Spleen (tissue), 11 donors: ENCODE measurements around the gene INTS6L. TPM values are rescaled to one million over a fixed set of nuclear protein-coding genes. Genes with fewer than 3 reads are reported as not detected.
"Not testable (repeated sequence)": the region's sequence is repeated elsewhere in the genome, so short reads cannot be mapped to it uniquely, and the experiment has no call there.

Experiments
- DNase-seq: peaks from one replicate; pipeline ENCODE4 v3.0.0-alpha.2; 2020
- H3K27ac ChIP-seq, 8 donors: fragments of 200-600 bp; sonication (generic) in 7 of 8; 1 replicate in 4 of 8; 2 replicates in 4 of 8; pipeline versions ENCODE4 v1.5.0 to v1.8.0; 2016 to 2021; ENCODE audit warnings: inconsistent platforms in 4 of 8, mild to moderate bottlenecking in 4 of 8, moderate library complexity in 1 of 8
- H3K27me3 ChIP-seq, 7 donors: fragments of 200-600 bp; sonication (generic) in 6 of 7; replicated peaks in 1 of 7; 1 replicate in 4 of 7; 2 replicates in 3 of 7; pipeline versions ENCODE4 v1.5.0 to v1.8.0; 2016 to 2021; ENCODE audit warnings: inconsistent platforms in 3 of 7, mild to moderate bottlenecking in 1 of 7
- H3K36me3 ChIP-seq, 6 donors: fragments of 200-600 bp; sonication (generic) in 5 of 6; 1 replicate in 4 of 6; 2 replicates in 2 of 6; pipeline versions ENCODE4 v1.5.0 to v1.8.0; 2016 to 2021; ENCODE audit warnings: inconsistent platforms in 2 of 6
- H3K4me1 ChIP-seq, 6 donors: fragments of 200-600 bp; sonication (generic) in 5 of 6; 1 replicate in 3 of 6; 2 replicates in 3 of 6; pipeline versions ENCODE4 v1.5.0 to v1.8.0; 2016 to 2021; ENCODE audit warnings: inconsistent platforms in 3 of 6
- H3K4me3 ChIP-seq, 8 donors: fragments of 200-600 bp; sonication (generic) in 7 of 8; 1 replicate in 4 of 8; 2 replicates in 4 of 8; pipeline versions ENCODE4 v1.5.0 to v1.8.0; 2016 to 2021; ENCODE audit warnings: inconsistent platforms in 4 of 8, mild to moderate bottlenecking in 4 of 8, moderate library complexity in 2 of 8
- H3K9me3 ChIP-seq, 8 donors: fragments of 200-600 bp; sonication (generic) in 7 of 8; 1 replicate in 4 of 8; 2 replicates in 4 of 8; pipeline versions ENCODE4 v1.5.0 to v1.8.0; 2016 to 2021; ENCODE audit warnings: inconsistent platforms in 4 of 8
- CTCF ChIP-seq, 11 experiments: fragments of 200-600 bp in 7 of 11; fragments of 450-650 bp in 4 of 11; sonication (generic) in 4 of 11; IDR thresholded peaks in 8 of 11; conservative IDR thresholded peaks in 3 of 11; 1 replicate in 7 of 11; 2 replicates in 4 of 11; pipeline versions ENCODE4 v1.4.0 to v1.8.0; 2016 to 2021; ENCODE audit warnings: antibody characterized with exemption in 11 of 11, inconsistent platforms in 4 of 11, mild to moderate bottlenecking in 1 of 11
- POLR2A ChIP-seq, 3 donors: fragments of 450-650 bp; IDR thresholded peaks; one replicate each; pipeline ENCODE4 v1.5.1; 2017; ENCODE audit warnings: antibody characterized with exemption in 3 of 3, mild to moderate bottlenecking in 1 of 3
- POLR2AphosphoS5 ChIP-seq, 3 donors: sonication (generic); formaldehyde crosslinking; IDR thresholded peaks; one replicate each; pipeline ENCODE4 v1.5.1; 2017; ENCODE audit warnings: antibody characterized with exemption in 3 of 3
- WGBS, 5 donors: extraction: QIAGEN DNeasy Blood & Tissue Kit in 3 of 5; methylation state at CpG; one replicate each; pipeline versions ENCODE4 v1.1.5 to v1.1.7; 2013 to 2018; 5-methylcytosine and 5-hydroxymethylcytosine counted together
- intact Hi-C: fragments of 100-400 bp; cut with DNase I; formaldehyde crosslinking; loops from one replicate; pipeline ENCODE4 v1.15.0; 2023; ENCODE audit warnings: low total_unique reads
- polyA plus RNA-seq, 3 donors: library from polyadenylated mRNA; stranded (reverse); fragments of 200-250 nt; gene quantifications; one replicate each; pipeline ENCODE4 v1.2.1, GENCODE V29; 2013
- total RNA-seq, 7 donors: library from RNA; depleted of rRNA in 3 of 7; stranded (reverse); fragments of >200 nt in 3 of 7; fragmentation: NEBNext Ultra II Directional in 4 of 7; extraction: Animal tissue kit (Norgen Biotek cat#: 25700) in 4 of 7; gene quantifications; one replicate each; pipeline versions ENCODE4 v1.1.0 to v1.2.1, GENCODE V29; 2016 to 2021
- donor health status: healthy with polysubstance abuse.
- donor health status: DM: no; HTN: no; CAD: no; lungs with moderate emphysema.
- donor health status: DM: no; HTN: no; CAD: no.
- donor health status: Bipolar disorder and iron deficiency.
- donor health status: healthy.
- donor health status: DM: no; HTN: no; CAD: no.
- donor health status: DM: yes; HTN: yes; CAD: no.

INTS6L gene
- total and polyA plus RNA-seq, 10 donors = 17.5 to 36.0 (median 19.9) TPM

- no peaks in the 10 kb centered on the region for H3K9me3 ChIP-seq
- peaks cover 0 to 58% (median 6%) of the 10 kb centered on the region in 6 donors for H3K36me3 ChIP-seq
- WGBS, 5 donors = 62 to 96% (median 87%) methylated on average over 2 of the region's 2 CpGs
- no peaks in the 10 kb centered on the region for H3K27me3 ChIP-seq
- H3K4me1 ChIP-seq = no peaks in the 10 kb centered on the region
- no peak for DNase-seq
- intact Hi-C loops = loop anchor here (10.0 kb wide), 1 partner anchor 88 kb away; no protein-coding TSS in a partner anchor
- TF ChIP-seq CTCF (IDR thresholded peaks at IDR 0.05 in 8 of 11, conservative IDR thresholded peaks at IDR 0.05 in 3 of 11) = peak in 10 of 11 experiments; percentile 8 to 49 (median 28)
- no peak for TF ChIP-seq POLR2AphosphoS5 (IDR thresholded peaks at IDR 0.05)
- H3K27ac ChIP-seq = no peak overlapping the region
- no peak overlapping the region for H3K4me3 ChIP-seq
Observed at GRCh38 chrX:135572436-135572835, 52.0 kb downstream of the INTS6L start.

- Histone ChIP-seq H3K36me3 (peaks cover 0 to 65% (median 14%) of the 10 kb centered on the region in 6 donors), H3K4me1 (no peaks in the 10 kb centered on the region), H3K9me3 (no peaks in the 10 kb centered on the region), H3K4me3 (no peak overlapping the region), H3K27me3 (no peaks in the 10 kb centered on the region), H3K27ac (no peak overlapping the region)
- no peak for DNase-seq
- intact Hi-C loops = no loop called here
- 58 to 81% (median 74%) methylated on average over 2 of the region's 2 CpGs for WGBS, 5 donors
- TF ChIP-seq POLR2AphosphoS5 (IDR thresholded peaks at IDR 0.05) (no peak), CTCF (IDR thresholded peaks at IDR 0.05 in 8 of 11, conservative IDR thresholded peaks at IDR 0.05 in 3 of 11) (no peak), POLR2A (IDR thresholded peaks at IDR 0.05) (no peak)
Observed at GRCh38 chrX:135581496-135581895, 61.0 kb downstream of the INTS6L start.

- no peak overlapping the region for H3K4me3 ChIP-seq
- H3K9me3 ChIP-seq = no peaks in the 10 kb centered on the region
- intact Hi-C loops = no loop called here
- H3K27ac ChIP-seq = no peak overlapping the region
- H3K4me1 ChIP-seq = no peaks in the 10 kb centered on the region
- H3K36me3 ChIP-seq = peaks cover 0 to 29% (median 1%) of the 10 kb centered on the region in 6 donors
- H3K27me3 ChIP-seq = no peaks in the 10 kb centered on the region
- DNase-seq = no peak
- TF ChIP-seq POLR2AphosphoS5 (IDR thresholded peaks at IDR 0.05) (peak in 1 of 3 donors; percentile 10), CTCF (IDR thresholded peaks at IDR 0.05 in 8 of 11, conservative IDR thresholded peaks at IDR 0.05 in 3 of 11) (no peak)
- WGBS, 5 donors = 67 to 89% (median 84%) methylated on average over 5 to 6 of the region's 6 CpGs
Observed at GRCh38 chrX:135585153-135585552, 64.7 kb downstream of the INTS6L start.

GRCh38 chrX:135591871-135592270, 71.4 kb downstream of the INTS6L start:
- Histone ChIP-seq H3K9me3 (no peaks in the 10 kb centered on the region), H3K4me1 (no peaks in the 10 kb centered on the region), H3K27me3 (peaks cover 0 to 4% (median 0%) of the 10 kb centered on the region in 7 donors), H3K27ac (no peak overlapping the region), H3K36me3 (no peaks in the 10 kb centered on the region), H3K4me3 (no peak overlapping the region)
- 76 to 90% (median 83%) methylated on average over 4 of the region's 4 CpGs for WGBS, 5 donors
- TF ChIP-seq POLR2AphosphoS5 (IDR thresholded peaks at IDR 0.05) = no peak
- TF ChIP-seq CTCF (IDR thresholded peaks at IDR 0.05 in 8 of 11, conservative IDR thresholded peaks at IDR 0.05 in 3 of 11) = no peak
- TF ChIP-seq POLR2A (IDR thresholded peaks at IDR 0.05) = no peak
- intact Hi-C loops = no loop called here
- no peak for DNase-seq

GRCh38 chrX:135594049-135594448, 73.6 kb downstream of the INTS6L start:
- intact Hi-C loops, H3K27me3 ChIP-seq, H3K9me3 ChIP-seq, H3K4me1 ChIP-seq, H3K4me3 ChIP-seq, DNase-seq, H3K36me3 ChIP-seq, H3K27ac ChIP-seq: not testable (repeated sequence)
- 90 to 97% (median 91%) methylated on average over 2 of the region's 2 CpGs for WGBS, 5 donors

- H3K27me3 ChIP-seq, H3K9me3 ChIP-seq, DNase-seq, H3K27ac ChIP-seq, H3K4me3 ChIP-seq, H3K4me1 ChIP-seq, intact Hi-C loops, H3K36me3 ChIP-seq: not testable (repeated sequence)
- 54 to 92% (median 72%) methylated on average over 1 of the region's 1 CpG for WGBS, 5 donors
Observed at GRCh38 chrX:135594453-135594852, 74.0 kb downstream of the INTS6L start.
